IgD-negative memory B cell (primary cell): ENCODE results near the gene DAGLA. TPM values are rescaled to one million over a fixed set of nuclear protein-coding genes. Genes with fewer than 3 reads are reported as not detected.

Experiments used
- H3K27ac Mint-ChIP-seq, 3 donors: one replicate each; pipeline ENCODE4 v1.8.0; 2020 to 2022; ENCODE audit warnings: mild to moderate bottlenecking in 3 of 3, mixed read lengths in 3 of 3, moderate library complexity in 1 of 3
- H3K27me3 Mint-ChIP-seq: one replicate; pipeline ENCODE4 v1.8.0; 2021; ENCODE audit warnings: mixed read lengths
- H3K36me3 Mint-ChIP-seq: one replicate; pipeline ENCODE4 v1.8.0; 2020; ENCODE audit warnings: mild to moderate bottlenecking, mixed read lengths
- H3K4me1 Mint-ChIP-seq, 3 donors: one replicate each; pipeline ENCODE4 v1.8.0; 2020 to 2022; ENCODE audit warnings: mixed read lengths in 3 of 3, mild to moderate bottlenecking in 1 of 3
- H3K4me3 Mint-ChIP-seq, 4 donors: one replicate each; pipeline ENCODE4 v1.8.0; 2020 to 2022; ENCODE audit warnings: mild to moderate bottlenecking in 4 of 4, mixed read lengths in 4 of 4, moderate library complexity in 3 of 4
- H3K9me3 Mint-ChIP-seq, 3 donors: one replicate each; pipeline ENCODE4 v1.8.0; 2020 to 2021; ENCODE audit warnings: mixed read lengths in 3 of 3, mild to moderate bottlenecking in 1 of 3
- polyA plus RNA-seq: library from polyadenylated mRNA; unstranded; fragments of 300-500 nt; fragmentation: Illumina TruSeq; gene quantifications from one replicate; pipeline ENCODE4 v1.2.3, GENCODE V29; 2021

The DAGLA gene
- polyA plus RNA-seq, 1 donor from 2014 or later, result not detected

DNA sequence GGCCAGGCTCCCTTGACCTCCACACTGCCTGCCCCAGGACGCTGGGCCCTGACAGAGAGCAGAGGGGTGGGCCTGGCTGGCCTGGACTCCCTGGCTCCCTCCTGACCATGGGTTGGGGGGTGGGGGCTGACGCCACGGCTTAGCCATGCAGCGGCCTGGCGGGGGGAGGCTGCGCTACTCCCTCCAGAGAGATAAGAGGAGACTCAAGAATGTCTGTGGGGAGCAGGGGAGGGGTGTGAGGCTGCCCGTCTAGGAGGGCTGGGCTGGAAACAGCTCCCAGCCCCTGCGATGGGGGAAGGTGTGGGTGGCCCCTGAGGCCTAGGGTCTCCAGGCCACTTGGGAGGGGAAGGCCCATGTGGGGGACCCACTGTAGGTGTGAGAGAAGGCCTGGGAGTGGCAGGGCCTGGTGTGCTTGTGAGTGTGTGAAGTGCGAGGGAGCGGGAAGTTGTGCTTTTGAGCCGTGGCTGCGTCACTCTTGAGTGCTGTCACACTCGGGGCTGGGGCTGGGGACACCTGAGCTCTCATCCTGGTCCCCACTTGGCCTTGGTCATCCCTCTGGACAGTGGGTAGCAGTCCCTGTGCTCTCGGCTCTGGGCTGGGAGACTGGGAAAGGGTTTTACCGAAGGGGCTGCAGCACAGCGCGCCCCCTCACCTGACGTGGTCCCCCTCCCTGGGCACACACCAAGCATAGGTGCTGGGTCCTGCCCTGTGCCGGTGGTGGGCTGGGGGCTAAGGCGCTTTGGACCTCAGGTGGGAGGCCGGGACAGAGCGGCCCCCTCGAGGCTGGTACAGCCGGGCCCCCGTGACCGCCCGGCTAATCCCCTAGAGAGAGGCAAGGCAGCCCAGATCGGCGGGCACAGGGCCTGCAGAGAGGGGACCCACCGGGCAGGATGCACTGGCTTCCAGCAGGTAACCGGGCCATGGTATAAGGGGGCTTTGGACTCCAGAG lies 74.6 kb downstream of the DAGLA start:
- Mint-ChIP-seq H3K9me3 (no peaks in the 10 kb centered on the region), H3K27me3 (peaks cover 19% of the 10 kb centered on the region), H3K4me3 (no peak overlapping the region), H3K27ac (no peak overlapping the region), H3K36me3 (peaks cover 3% of the 10 kb centered on the region), H3K4me1 (peaks cover 4 to 9% (median 7%) of the 10 kb centered on the region in 3 donors)

DNA sequence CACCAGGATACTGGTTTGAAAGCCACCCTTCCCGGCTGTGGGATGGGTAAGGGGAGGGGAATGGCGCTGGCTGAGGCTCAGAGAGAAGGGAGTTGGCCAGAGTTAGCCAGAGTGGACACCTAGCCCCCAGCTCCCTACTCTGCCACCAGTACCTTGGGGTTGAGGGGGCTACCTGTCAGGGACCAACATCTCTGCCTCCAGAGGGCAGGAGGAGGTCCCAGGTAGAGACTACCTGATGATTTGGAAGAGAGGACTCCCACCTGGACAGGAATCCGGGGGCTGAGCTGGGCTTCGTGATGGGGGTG lies 75.9 kb downstream of the DAGLA start:
- Mint-ChIP-seq H3K27ac (no peak overlapping the region), H3K4me3 (peak overlapping the region in 1 of 4 donors; percentile 81), H3K36me3 (peaks cover 1% of the 10 kb centered on the region), H3K27me3 (peaks cover 12% of the 10 kb centered on the region), H3K9me3 (no peaks in the 10 kb centered on the region), H3K4me1 (peaks cover 4 to 7% (median 7%) of the 10 kb centered on the region in 3 donors)

DNA sequence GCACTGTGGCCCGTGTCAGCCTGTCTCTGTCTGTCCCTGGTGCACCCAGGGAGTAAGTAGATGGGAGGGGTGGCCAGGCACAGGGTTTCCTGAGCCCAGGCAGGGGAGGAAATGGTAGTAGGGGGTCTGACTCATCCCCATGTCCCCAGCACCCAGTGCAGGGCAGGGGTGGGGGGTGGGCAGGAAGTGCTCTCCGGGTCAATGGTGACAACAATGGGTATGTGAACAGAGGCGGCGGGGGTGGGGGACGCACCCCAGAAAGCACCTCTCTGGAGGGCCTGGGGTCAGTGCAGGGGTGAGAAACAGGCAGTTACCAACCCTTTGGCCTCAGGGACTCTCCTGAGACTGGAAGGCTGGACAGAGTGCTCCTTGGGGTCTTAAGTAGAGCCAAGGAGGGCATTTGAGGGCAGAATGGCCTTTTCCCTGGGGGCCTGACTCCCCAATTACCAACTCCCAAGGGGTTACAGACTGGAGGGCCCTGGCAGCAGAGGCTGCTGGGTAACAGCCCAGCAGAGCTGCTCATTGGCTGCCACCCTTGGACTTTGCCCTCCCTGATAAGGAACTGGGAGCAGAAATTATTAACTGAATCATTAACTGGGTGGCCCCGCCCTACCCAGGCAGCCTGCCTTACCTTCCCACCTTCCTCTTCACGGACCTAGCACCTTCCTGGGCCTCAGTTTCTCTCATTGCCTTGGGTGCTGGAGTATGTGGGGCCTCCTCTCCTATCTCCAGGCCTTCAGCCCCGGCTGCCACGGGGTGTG lies 76.4 kb downstream of the DAGLA start:
- Mint-ChIP-seq H3K4me3 (peak overlapping the region in 2 of 4 donors; percentile 57 to 81), H3K9me3 (no peaks in the 10 kb centered on the region), H3K4me1 (peaks cover 4 to 7% (median 4%) of the 10 kb centered on the region in 3 donors), H3K27ac (peak overlapping the region in 1 of 3 donors; percentile 31), H3K27me3 (peaks cover 10% of the 10 kb centered on the region), H3K36me3 (peaks cover 1% of the 10 kb centered on the region)

DNA sequence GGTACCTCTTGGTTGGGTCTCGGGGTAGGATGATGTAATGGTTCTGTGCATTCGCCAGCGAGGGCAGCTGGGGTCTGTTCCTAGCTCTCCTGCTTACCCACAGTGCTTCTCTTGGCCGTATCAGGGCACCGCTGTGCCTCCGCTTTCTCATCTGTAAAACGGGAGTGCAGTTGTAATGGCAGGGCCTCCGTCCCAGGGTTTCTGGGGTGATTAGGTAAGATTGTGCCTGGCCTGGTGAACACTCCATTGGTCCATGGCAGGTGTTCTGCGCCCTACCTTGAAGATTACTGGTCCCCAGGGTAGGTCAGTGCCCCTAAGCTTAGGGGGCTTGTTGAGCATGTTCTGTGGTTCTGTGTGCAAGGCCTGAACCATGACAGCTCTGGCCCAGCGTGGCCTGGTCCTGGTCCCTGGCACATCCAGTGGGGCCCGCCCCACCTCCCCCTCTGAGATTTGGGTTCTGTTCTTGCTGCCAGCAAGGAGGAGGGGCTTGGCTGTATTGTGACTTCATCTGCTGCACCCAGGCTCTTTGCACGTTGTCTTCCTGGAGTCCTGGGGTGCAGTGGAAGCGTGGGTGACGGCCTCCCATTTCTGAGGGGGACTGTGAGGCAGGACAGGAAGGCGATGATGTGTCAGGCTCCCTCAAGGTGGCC lies 77.1 kb downstream of the DAGLA start:
- Mint-ChIP-seq H3K27ac (peak overlapping the region in 1 of 3 donors; percentile 17), H3K4me3 (peak overlapping the region in 1 of 4 donors; percentile 57), H3K4me1 (peaks cover 3 to 5% (median 4%) of the 10 kb centered on the region in 3 donors), H3K36me3 (peaks cover 1% of the 10 kb centered on the region), H3K27me3 (peaks cover 14% of the 10 kb centered on the region), H3K9me3 (no peaks in the 10 kb centered on the region)

DNA sequence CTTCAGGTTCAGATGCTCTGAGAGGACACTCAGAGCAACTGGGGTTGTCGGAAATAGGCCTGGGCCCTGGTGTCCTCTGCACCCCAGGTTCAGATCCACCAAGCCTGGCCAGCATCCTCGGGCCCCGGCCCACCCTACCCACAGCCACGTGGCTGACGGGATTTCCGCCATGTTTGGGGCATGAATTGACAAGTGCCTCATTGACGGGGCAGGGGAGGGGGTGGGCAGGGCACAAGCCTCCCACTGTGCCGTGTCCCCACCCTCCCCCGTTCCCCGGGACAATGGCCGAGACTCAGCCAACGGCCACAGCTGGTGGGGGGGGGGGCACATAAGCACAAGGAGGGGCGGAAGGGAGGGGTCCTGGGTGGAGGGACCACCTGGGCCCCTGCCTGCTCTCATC lies 80.8 kb downstream of the DAGLA start:
- Mint-ChIP-seq H3K4me3 (no peak overlapping the region), H3K9me3 (no peaks in the 10 kb centered on the region), H3K4me1 (peaks cover 2 to 4% (median 3%) of the 10 kb centered on the region in 3 donors), H3K36me3 (no peaks in the 10 kb centered on the region), H3K27ac (no peak overlapping the region), H3K27me3 (peaks cover 6% of the 10 kb centered on the region)

DNA sequence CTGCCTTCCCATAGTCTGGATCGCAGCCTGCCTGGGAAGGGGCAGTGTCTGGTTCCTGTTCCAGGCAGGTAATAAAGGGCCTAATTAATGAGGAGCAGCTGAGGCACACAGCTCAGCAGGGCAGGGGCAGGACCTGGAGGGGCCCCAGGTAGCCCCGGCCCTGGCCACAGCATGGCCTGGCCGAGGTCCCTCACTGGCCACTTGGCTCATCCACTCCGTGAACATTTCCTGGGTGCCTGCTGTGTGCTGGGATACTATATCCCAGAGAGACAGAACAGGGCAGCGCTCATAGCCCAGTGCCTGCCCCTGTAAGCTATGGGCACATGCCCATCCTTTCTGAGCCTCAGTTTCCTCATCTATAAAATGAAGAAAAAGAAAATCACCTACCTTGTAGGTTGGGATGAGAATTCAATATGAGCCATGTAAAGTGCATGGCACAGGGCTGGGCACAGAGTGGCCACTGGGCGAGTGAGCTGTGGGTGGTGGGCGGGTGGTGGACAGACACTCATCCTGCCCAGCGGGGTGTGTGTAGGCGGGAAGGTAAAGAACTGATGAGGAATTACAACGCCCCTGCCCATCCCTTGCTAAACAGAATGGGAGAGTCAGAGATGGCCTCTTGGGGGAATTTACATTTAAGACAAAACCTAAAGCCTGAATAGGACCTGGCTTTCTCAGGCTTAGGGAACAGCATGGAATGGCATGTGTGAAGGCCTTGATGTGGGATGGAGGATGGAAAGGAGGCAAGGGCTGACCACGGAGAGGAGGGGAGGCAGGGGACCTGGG lies 81.4 kb downstream of the DAGLA start:
- Mint-ChIP-seq H3K27ac (no peak overlapping the region), H3K27me3 (peaks cover 6% of the 10 kb centered on the region), H3K4me1 (peaks cover 0 to 4% (median 3%) of the 10 kb centered on the region in 3 donors), H3K36me3 (no peaks in the 10 kb centered on the region), H3K4me3 (no peak overlapping the region), H3K9me3 (no peaks in the 10 kb centered on the region)

DNA sequence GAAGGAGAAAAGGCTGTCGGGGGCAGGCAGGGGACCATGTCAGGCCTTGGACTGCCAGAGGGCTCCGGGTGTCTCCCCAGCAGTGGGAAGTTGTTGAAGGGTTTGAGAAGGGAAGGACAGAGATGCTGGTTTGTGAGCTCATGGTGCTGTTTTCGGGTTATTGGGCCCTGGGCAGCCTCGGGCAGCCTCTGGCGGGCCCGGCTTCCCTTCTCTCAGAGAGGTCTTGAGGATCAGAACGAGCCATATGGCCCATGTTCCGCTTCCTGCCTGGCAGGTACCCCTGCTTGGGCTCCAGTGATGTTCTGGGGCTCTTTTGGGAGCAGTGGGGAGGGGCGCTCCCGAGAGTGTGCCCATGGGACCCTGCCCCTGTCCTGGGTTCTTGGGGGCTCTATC lies 82.0 kb downstream of the DAGLA start:
- no peak overlapping the region for H3K27ac Mint-ChIP-seq

DNA sequence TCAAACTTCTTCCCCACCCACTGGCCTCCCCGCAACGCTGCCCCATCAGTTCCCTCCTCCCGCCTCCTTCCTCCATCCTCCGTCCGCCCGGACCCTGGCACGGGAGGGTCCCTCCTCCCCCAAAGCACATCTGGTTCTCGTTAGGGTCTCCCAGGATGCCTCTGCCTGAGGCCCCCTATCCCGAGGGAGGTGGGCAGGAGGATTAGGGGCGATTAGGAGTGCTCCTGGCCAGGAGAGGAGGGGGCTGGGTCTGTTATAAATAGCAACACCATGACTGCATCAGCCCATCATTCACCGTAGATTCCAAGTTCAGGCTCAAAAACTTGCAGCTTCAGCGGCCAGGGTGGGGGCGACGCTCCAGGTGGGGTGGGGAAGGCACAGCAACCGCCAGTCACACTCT lies 82.6 kb downstream of the DAGLA start:
- no peak overlapping the region for H3K27ac Mint-ChIP-seq
- peaks cover 6% of the 10 kb centered on the region for H3K27me3 Mint-ChIP-seq
- H3K4me3 Mint-ChIP-seq, result no peak overlapping the region
- no peaks in the 10 kb centered on the region for H3K36me3 Mint-ChIP-seq
- no peaks in the 10 kb centered on the region for H3K9me3 Mint-ChIP-seq
- H3K4me1 Mint-ChIP-seq, result peaks cover 0 to 1% (median 0%) of the 10 kb centered on the region in 3 donors

More for the DNA sequence above, 82.0 kb downstream of the DAGLA start:
- H3K4me1 Mint-ChIP-seq, result peaks cover 0 to 1% (median 1%) of the 10 kb centered on the region in 3 donors
- H3K4me3 Mint-ChIP-seq, result no peak overlapping the region
- H3K36me3 Mint-ChIP-seq, result no peaks in the 10 kb centered on the region
- no peaks in the 10 kb centered on the region for H3K9me3 Mint-ChIP-seq
- peaks cover 6% of the 10 kb centered on the region for H3K27me3 Mint-ChIP-seq

DNA sequence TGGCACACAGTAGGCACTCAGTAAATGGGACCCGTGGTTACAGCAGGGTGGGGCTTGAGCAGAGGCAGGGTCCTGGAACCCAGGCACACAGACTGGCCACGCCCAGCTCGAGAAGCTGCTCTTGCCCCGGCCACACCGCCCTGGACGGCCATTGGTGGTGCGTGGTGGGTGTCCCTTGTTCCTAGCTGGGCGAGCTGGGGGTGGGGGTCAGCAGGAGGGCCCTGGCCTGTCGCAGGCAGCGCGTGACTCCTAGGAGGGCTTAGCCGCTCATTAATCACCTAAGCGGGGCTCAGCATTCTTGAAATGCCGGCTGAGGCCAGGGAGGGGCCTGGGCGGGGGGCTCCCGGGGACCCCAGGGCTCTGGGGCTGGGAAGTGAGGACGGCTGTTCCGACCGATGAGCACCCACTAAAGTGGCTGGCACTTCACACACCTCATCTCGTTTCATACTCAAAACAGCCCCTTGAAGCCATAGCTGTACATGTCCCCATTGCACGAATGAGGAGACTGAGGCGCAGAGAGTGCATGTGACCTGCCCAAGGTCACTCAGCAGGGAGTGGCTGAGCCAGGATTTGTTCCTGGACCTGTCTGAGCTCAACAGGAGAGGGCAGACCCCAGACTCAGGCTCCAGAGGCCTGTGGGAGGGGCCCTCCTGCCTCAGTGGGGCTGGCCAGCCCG lies 83.9 kb downstream of the DAGLA start:
- Mint-ChIP-seq H3K4me1 (peaks cover 0 to 1% (median 0%) of the 10 kb centered on the region in 3 donors), H3K9me3 (no peaks in the 10 kb centered on the region), H3K27ac (no peak overlapping the region), H3K36me3 (no peaks in the 10 kb centered on the region), H3K27me3 (peaks cover 6% of the 10 kb centered on the region), H3K4me3 (no peak overlapping the region)

DNA sequence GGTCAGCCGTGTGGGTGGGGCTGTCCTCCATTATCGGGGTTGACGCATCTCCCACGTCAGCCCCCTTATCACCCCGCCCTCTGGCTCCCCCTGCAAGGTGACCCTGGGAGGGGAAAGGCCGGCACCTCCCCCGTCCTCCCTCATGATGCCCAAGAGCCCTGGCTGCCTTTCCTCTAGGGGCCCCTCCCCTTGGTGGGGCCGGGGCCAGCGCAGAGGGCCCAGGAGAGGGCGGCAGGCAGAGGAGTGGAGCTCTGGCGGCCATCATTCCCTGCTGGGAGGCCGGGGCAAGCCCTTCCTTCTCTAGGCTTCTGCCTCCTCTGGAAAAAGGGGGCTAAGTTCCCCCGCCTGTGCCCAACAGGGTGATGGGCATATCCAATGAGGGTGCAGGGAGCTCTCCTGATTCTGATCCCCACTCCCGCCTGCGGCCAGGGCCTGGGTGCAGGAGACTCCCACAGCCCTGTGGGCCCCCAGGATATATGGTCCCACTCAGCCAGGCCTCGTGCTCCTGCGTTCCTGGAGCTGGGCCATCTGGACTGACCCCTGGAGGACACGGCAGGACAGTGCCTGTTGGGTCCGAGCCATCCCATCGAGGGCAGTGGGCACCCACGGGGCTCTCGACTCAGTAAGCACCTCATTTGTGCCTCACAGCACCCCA lies 84.5 kb downstream of the DAGLA start:
- H3K27ac Mint-ChIP-seq, result no peak overlapping the region
- peaks cover 6% of the 10 kb centered on the region for H3K27me3 Mint-ChIP-seq
- H3K9me3 Mint-ChIP-seq, result no peaks in the 10 kb centered on the region
- no peaks in the 10 kb centered on the region for H3K4me1 Mint-ChIP-seq
- no peaks in the 10 kb centered on the region for H3K36me3 Mint-ChIP-seq
- H3K4me3 Mint-ChIP-seq, result no peak overlapping the region

DNA sequence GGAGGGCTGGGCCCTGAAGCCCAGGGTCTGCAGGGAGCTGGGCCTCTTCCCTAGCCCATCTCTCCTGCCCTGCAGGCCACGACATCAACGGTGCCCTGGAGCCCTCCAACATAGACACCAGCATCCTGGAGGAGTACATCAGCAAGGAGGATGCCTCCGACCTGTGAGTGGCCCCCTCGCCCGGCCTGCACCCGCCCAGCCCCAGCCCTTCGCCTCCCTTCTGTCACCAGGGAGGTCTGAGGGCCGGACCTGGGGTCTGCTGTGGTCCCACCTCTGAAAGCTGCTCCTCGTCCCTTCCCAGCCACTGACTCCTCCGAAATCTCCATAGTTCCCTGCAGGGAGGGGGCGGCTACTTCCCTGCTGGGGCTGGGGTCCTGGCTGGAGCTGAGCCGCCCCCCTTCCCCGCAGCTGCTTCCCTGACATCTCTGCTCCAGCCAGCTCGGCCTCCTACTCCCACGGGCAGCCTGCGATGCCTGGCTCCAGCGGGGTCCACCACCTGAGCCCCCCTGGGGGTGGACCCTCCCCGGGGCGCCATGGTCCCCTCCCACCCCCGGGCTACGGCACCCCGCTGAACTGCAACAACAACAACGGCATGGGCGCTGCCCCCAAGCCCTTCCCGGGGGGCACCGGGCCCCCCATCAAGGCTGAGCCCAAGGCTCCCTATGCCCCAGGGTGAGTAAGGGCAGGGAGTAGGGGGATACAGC lies 85.5 kb downstream of the DAGLA start:
- H3K9me3 Mint-ChIP-seq, result no peaks in the 10 kb centered on the region
- H3K4me1 Mint-ChIP-seq, result no peaks in the 10 kb centered on the region
- H3K27me3 Mint-ChIP-seq, result peaks cover 4% of the 10 kb centered on the region
- no peak overlapping the region for H3K4me3 Mint-ChIP-seq
- H3K27ac Mint-ChIP-seq, result no peak overlapping the region
- H3K36me3 Mint-ChIP-seq, result no peaks in the 10 kb centered on the region

DNA sequence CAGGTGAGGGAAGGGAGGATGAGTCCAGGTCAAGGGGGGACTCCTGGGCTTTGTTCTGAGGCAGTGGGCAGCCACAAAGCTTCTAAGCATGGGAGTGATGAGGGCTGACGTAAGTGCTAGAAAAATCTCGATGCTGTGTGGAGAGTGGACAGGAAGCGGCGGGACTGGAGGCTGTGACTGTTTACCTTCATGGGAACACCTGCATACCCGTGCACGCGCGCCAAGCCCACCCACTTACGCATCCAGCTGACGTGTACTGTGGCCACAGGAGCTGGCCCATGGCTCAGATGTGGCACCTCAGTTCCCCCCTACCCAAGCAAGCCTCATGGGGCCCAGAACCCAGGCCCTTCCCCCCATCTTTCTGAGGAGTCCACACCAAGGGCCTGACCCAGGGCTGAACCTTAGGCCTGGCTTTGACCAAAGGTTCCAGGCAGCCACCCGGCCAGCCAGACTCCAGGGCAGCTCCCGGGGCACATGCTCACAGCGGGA lies 86.2 kb downstream of the DAGLA start:
- Mint-ChIP-seq H3K27me3 (peaks cover 4% of the 10 kb centered on the region), H3K4me1 (no peaks in the 10 kb centered on the region), H3K9me3 (no peaks in the 10 kb centered on the region), H3K27ac (no peak overlapping the region), H3K36me3 (no peaks in the 10 kb centered on the region), H3K4me3 (no peak overlapping the region)
